SW480 (cell line): Measurements from ENCODE around the gene KRT71.

ENCODE experiments used
- DNase-seq: peaks from one replicate; pipeline ENCODE4 v3.0.0-alpha.2; 2016; ENCODE audit warnings: low spot score

KRT71 gene

DNA sequence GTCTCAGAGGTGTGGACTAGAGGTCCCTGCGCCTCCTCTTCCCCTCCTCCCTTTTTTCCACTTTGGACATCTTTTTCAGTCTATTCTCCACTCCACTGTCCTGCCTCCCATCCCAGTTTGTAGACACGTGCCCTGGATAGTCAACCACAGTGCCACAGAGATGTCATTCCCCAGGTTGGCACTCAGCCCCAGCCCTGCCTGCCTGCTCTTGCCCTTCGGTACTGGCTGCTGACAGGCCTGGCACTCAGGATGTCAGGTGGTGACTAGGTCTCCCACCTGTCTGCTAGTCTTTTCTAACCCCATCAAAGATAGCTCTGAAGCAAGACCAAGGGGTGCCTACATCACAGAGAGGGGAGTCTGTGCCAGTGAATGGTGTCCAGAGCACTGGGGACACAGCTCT, 15.8 kb downstream of the KRT71 start:
- no peak for DNase-seq

DNA sequence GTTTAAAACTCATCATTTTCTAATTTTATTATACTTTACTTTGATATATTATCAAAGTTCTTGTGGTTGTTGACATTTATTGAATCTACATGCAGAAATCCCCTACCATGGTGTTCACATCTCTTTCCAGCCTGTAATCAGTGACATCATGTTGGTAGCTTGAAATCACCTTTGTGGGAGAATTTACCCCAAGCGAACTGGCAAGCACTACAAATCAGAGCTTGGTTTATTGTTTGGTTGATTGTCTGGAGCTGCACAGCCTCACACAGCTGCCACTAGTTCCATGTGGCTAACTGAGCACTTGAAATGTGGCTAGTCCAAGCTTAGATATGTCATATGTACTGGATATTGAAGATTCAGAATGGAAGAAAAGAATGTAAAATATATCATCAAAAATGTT, 17.4 kb downstream of the KRT71 start:
- DNase-seq = no peak

GRCh38 chr12:52534482-52534881, 18.5 kb downstream of the KRT71 start:
- DNase-seq = no peak

DNA sequence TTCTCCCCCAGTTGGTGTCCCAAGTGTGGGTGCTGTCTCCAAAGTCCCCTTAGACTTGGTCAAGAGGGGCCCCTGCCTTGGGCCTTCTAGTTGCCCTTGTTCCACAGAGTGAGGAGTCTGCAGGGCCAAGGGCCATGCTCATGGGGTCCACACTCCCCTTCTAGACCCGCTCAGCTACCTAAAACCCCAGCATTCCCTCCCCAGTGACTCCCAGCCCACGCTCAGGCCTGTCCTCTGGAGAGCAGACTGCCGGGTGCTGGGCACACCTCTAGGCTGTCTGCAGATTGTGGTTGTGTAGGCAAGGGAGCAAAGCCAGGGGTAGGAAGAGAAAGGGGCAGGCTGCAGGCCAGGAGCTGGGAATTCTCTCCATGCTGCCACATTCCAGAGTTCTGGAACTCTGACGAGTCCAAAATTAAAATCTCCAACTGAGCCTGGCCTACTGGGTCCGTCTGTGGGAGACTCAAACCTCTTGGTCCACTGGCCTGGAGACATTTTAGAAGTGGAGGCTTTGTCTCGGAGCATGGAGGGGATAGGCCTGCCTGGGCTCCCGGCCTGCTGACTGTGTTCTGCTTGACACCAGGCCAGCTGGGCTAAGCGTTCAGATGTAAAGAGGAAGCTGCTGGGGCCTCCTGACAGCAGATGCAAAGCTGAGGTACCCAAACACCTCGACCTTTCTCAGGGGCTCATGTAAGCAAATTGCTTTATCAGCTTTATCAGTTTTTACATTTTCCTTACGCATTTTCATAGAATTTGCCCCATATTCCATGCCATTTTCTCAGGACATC, 19.1 kb downstream of the KRT71 start:
- DNase-seq = no peak

DNA sequence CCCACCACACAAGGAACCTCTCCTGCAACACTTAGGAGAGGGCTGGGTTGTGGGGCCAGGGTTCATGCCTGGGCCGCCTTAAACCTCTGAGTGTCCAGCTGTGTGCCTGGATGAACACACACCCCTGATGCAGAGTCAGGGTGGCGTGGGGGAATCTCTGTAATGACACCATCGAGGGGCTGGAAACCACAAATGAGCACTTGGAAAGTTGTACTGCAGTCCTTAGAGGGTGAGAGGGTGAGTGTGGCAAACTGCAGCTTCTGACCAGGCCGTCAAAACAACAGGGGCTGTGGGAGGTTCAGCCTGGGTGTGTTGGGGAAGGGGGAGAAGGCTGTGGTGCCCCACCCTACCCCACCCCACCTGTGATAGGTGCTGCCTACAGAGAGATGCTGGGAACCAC, 20.3 kb downstream of the KRT71 start:
- no peak for DNase-seq

DNA sequence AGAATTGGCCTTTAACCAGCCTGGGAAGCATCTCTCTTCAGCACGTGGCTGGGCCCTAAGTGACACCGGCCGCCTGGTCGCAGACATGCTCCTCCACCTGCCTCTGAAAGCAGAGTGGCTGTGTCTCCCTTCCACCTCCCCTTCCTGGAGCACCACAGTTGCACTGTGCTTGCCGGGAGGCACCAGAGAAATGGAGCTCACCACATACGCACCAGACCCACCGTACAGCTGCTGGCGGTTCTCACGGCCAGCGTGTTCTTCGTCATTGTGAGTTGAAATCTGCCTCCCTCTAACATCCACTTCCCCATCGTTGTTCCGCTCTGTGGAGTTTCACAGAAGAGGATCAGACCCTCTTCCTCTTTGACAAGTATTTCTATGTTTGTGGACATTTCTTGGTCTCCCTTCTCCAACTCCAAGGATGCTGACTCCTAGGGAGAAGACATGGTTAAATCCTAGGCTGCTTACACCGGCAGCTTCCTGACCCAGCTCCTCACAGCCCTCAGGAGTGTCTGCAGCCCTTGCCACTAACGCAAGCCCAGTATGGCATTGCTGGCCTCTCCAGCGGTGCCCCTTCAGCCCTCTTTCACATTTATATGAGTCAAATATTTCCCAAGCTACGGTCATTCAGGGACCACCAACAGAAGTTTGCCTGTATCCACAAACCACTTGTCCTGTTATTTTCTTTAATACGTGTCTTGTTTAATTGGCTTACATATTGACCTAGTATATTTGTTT, 21.2 kb downstream of the KRT71 start:
- DNase-seq = no peak

- no peak for DNase-seq
These were observed 22.0 kb downstream of the KRT71 start for GRCh38 chr12:52530905-52531304.

DNA sequence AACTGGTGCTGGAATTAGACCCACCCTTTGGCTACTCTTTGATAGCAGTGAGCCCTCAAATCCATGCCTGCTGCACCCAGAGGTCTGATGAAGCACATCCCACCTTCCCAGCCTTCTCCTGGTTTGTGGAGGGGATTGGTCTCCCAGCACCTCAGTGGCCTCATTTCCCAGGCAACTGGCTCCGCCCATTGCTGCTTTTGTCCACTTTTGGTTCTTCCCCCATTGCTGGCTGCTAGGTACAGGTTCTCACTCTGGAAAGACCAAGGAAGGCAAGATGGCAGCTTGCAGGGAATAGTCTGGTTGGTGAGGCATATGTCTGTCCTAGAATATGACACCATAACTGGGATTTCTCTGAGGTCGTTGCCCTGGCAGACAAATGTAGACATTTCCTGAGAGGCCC, 22.6 kb downstream of the KRT71 start:
- DNase-seq = no peak

- no peak for DNase-seq
These were observed 23.1 kb downstream of the KRT71 start for GRCh38 chr12:52529846-52530245.

GRCh38 chr12:52529417-52529816, 23.5 kb downstream of the KRT71 start:
- DNase-seq = no peak

DNA sequence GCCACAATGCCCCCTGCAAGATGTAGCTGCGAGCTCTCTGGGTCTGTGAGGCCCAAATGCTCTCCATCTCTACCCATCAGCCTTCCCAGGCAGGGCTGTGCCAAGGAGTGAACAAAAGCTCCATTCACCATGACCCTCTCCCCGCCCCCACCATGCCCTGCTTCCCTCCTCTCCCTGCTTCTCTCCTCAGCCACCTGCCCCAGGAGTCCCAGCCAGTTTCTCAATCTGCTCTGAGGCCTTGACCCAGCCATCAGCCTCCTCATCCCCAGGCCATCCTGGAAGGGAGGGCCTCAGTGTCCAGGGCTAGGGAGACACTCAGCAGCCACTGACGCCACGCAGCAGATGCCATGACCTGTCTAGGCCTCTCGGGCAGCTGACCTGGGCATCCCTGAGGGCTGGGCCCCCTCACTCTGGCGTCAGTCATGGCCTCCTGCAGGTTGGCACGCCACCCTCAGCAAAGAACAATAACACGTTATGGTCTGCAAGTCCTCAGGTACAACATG, 24.3 kb downstream of the KRT71 start:
- no peak for DNase-seq

DNA sequence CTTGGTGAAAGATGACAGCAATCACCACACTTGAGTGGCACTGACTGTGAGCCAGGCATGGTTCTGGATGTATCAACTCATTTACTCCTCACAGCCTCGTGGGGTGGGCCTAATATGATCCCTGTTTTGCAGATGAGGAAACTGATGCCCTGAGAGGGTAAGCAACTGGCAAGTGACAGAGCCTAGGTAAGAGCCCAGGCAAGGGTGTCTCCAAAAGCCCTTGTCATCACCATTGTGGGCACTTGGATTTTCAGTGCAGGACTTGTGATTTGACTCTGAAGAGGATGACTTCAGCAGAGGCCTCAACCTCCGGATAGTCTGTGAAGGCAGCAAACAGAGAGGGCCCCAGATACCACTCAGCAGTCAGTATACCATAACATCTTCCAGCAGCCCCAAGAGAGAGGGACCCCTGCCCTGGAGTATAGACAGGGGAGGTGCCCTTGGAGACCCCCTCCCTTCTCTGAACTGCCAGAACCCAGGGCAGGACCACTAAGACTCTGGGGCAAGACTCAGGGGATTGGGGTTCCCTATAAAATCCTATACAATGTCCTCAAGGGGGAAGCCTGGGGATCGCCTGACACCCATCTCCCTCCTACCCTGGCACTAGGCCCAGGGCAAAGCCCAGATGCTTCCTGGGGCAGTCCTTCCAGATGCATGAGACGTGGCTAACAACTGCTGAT, 25.7 kb downstream of the KRT71 start:
- no peak for DNase-seq

DNA sequence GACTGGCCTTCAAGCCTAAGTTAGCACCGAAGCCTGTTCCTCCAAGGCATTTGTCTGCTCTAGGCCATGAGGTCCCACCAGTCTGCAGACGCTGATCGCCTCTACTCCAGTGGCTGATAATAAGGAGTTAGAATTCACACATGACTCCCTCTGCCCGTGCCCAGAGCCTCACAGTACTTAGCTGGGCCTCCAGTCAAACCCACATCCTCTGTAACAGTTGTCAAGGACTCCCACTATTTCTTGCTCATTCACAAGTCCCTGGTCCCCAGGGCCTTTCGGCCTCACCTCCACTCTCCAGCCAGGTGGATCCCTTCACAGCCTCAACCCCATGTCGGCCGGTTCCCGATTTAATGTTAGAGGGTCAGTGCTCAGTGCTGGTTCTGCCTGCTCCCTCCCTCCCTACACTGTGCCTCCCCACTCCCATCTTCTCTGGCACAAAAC, 26.4 kb downstream of the KRT71 start:
- no peak for DNase-seq

DNA sequence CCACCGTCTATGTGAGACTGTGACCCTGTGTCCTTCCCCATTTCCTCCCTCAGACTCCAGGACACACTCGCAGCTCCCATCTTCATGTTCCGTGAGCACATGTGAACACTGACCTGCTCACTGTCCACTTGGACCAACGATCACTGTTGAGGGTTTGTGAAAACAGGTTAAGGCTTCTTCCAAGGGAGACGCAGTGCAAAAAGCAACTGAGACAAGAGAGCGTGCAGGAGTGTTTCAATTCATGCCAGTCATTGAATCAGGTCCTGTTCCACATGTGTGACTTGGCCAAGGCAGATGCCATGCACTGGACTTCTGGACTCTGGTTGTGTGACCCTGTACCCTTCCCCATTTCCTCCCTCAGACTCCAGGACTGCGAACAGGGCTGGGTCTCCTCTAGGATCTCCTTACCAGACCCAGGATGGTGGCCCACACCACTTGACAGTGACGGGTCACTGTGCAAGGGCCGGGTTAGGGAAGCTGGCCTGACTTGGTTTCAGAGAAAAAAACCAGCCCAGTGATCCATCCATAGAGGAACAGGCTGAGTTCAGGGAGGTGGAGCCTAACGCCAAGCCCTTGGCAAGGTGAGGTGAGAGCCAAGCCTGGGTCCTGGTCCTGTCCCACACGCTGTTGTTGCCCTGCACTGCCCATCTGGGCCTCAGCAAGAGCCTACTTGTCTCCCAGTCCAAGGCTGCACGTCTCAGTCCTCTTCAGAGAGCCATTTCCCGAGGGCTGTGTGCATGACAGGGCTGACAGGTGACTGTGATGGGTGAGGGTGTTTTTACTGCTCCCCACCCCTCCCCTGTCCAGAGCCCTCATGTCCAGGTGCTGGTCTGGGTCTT, 27.1 kb downstream of the KRT71 start:
- no peak for DNase-seq

GRCh38 chr12:52524898-52525591, 27.9 kb downstream of the KRT71 start:
- DNase-seq = peak; percentile 60

- no peak for DNase-seq
These were observed 28.6 kb downstream of the KRT71 start for GRCh38 chr12:52524241-52524897.

- no peak for DNase-seq
These were observed 29.1 kb downstream of the KRT71 start for GRCh38 chr12:52523824-52524223.

- DNase-seq = peak; percentile 92
These were observed 30.5 kb downstream of the KRT71 start for GRCh38 chr12:52522346-52523011.

GRCh38 chr12:52521568-52522266, 31.2 kb downstream of the KRT71 start:
- peak; percentile 90 for DNase-seq
